Brain microvascular endothelial cell (primary cell): Measurements from ENCODE around the gene FAM184B.

Experiments
- DNase-seq: peaks from one replicate; pipeline ENCODE4 v3.0.0-alpha.2; 2020
- H3K27ac ChIP-seq: fragments of 250-450 bp; sonication (Bioruptor Pico); 2 replicates; pipeline ENCODE4 v1.5.1; 2020; ENCODE audit warnings: mild to moderate bottlenecking, moderate library complexity
- H3K27me3 ChIP-seq: fragments of 250-450 bp; sonication (Bioruptor Pico); replicated peaks from 2 replicates; pipeline ENCODE4 v1.5.1; 2020; ENCODE audit warnings: mild to moderate bottlenecking
- H3K36me3 ChIP-seq: fragments of 250-450 bp; sonication (Bioruptor Pico); replicated peaks from 2 replicates; pipeline ENCODE4 v1.5.1; 2020; ENCODE audit warnings: mild to moderate bottlenecking
- H3K4me3 ChIP-seq: 2 replicates; pipeline ENCODE4 v1.5.1; 2011; ENCODE audit warnings: low read depth, mild to moderate bottlenecking, control low read depth, low read length, moderate library complexity
- CTCF ChIP-seq: IDR thresholded peaks from 2 replicates; pipeline ENCODE4 v1.5.1; 2011; ENCODE audit warnings: low read depth, mild to moderate bottlenecking, moderate library complexity, low read length, control low read depth, inconsistent platforms; ENCODE audit errors: missing control alignments
- in situ Hi-C: cut with HindIII; loops from 2 replicates; pipeline ENCODE4 v1.10.0; 2017; ENCODE audit warnings: low sequenced_read_pairs, low pct_ligation_motif_present

FAM184B gene

GRCh38 chr4:17599826-17600225 is 181.6 kb downstream of the FAM184B start:
- H3K4me3 ChIP-seq = no peak overlapping the region
- peaks cover 25% of the 10 kb centered on the region for H3K36me3 ChIP-seq
- TF ChIP-seq CTCF = no peak
- in situ Hi-C loops = no loop called here
- H3K27me3 ChIP-seq = no peaks in the 10 kb centered on the region
- DNase-seq = no peak
- no peak overlapping the region for H3K27ac ChIP-seq

DNA sequence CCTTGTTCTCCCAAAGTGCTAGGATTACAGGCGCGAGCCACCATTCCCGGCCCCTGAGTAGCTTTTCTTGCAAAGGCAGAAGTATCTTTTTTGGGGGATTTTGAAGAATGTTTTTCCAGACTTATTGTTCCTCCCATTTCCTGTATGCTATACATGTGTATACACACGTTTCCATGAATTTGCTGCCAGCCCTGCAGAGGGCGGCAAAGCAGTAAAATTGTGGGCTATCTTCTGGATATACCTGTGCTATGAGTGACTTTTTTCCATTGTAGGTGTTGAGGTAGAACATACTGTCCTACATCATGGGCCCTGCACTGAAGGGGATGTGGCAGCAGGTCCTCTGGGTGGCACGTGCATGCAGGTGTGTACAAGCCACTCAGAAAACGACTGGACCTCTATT is 183.9 kb downstream of the FAM184B start:
- TF ChIP-seq CTCF = peak; percentile 54
- no peak overlapping the region for H3K27ac ChIP-seq
- H3K27me3 ChIP-seq = no peaks in the 10 kb centered on the region
- no peak for DNase-seq
- peaks cover 31% of the 10 kb centered on the region for H3K36me3 ChIP-seq
- no peak overlapping the region for H3K4me3 ChIP-seq
- in situ Hi-C loops = no loop called here

- no peak for DNase-seq
- H3K27ac ChIP-seq = no peak overlapping the region
- TF ChIP-seq CTCF = no peak
- H3K36me3 ChIP-seq = peaks cover 26% of the 10 kb centered on the region
- in situ Hi-C loops = no loop called here
- no peak overlapping the region for H3K4me3 ChIP-seq
- H3K27me3 ChIP-seq = no peaks in the 10 kb centered on the region
Measured at GRCh38 chr4:17595471-17596005, 185.9 kb downstream of the FAM184B start.

DNA sequence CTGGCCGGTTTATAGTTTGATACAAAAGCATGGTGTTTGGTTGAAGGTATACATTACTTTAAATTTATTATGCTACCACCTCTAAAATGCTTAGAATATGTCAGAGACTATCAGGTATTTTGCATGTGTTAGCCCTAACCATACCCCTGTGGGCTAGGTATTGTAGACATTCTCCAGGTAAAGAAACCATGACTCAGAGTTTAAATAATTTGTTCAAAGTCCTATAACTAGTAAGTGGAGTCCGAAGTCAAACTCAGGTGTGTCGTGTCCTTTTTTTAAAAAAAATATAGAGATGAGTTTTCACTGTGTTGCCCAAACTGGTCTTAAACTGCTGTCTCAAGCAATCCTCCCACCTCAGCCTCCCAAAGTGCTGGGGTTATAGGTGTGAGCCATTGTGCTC is 192.1 kb downstream of the FAM184B start:
- in situ Hi-C loops = no loop called here
- Histone ChIP-seq H3K4me3 (no peak overlapping the region), H3K27ac (no peak overlapping the region), H3K27me3 (no peaks in the 10 kb centered on the region), H3K36me3 (peaks cover 33% of the 10 kb centered on the region)
- no peak for DNase-seq
- TF ChIP-seq CTCF = no peak

- DNase-seq = no peak
- no peak for TF ChIP-seq CTCF
- no peak overlapping the region for H3K27ac ChIP-seq
- peaks cover 42% of the 10 kb centered on the region for H3K36me3 ChIP-seq
- in situ Hi-C loops = no loop called here
- no peaks in the 10 kb centered on the region for H3K27me3 ChIP-seq
- H3K4me3 ChIP-seq = no peak overlapping the region
Measured at GRCh38 chr4:17587094-17587822, 194.2 kb downstream of the FAM184B start.
